Measurements from ENCODE around the gene BPI. TPM values are rescaled to one million over a fixed set of nuclear protein-coding genes. Genes with fewer than 3 reads are reported as not detected.

The BPI gene
- total RNA-seq, 1 experiment from 2014 or later, result not detected

DNA sequence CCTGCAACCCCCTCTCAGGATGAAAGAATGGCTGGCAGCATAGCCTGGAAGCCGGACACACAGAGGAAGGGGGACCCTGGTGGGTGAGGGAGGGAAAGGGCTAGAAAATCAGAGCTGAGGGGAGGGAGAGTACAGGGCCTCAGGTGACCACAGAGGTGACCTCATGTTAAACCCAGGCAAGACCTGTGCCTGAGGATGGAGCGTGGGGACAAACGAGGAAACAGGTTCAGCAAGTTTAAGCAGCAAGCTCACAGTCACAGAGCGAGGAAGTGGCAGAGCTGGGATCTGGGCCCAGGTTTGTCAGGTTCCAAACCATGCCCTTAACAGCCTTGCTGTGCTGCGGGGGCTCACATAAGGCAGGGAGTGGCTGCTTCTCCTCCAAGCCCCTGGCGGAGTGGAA, 4.0 kb upstream of the BPI start:
- Histone ChIP-seq H2AFZ (ENCODE audit: low read length) (no peak overlapping the region), H3K18ac (ENCODE audit: insufficient read length, low read depth, low read length) (no peak overlapping the region), H2BK15ac (ENCODE audit: low read depth, low read length) (no peak overlapping the region), H3K23me2 (ENCODE audit: insufficient read length, low read depth, low read length, poor library complexity, severe bottlenecking) (no peaks in the 10 kb centered on the region), H4K8ac (replicated peaks; ENCODE audit: insufficient read length, low read depth, low read length) (no peak overlapping the region), H3T11ph (ENCODE audit: low read length) (no peak overlapping the region), H3K4ac (ENCODE audit: low read depth, low read length) (no peak overlapping the region), H3K14ac (ENCODE audit: insufficient read depth, low read length) (peak overlapping the region; percentile 60), H3K4me2 (ENCODE audit: insufficient read depth, insufficient read length, low read length) (no peak overlapping the region), H2BK5ac (ENCODE audit: insufficient read length, low read length) (no peak overlapping the region), H2BK20ac (ENCODE audit: low read depth, low read length, poor library complexity, severe bottlenecking) (no peak overlapping the region), H4K20me1 (ENCODE audit: control insufficient read depth, insufficient read depth, insufficient read length) (peaks cover 2% of the 10 kb centered on the region), H3K27me3 (ENCODE audit: insufficient read depth, low read length) (no peaks in the 10 kb centered on the region), H3K79me2 (ENCODE audit: insufficient read depth, low read length) (no peaks in the 10 kb centered on the region), H2AK5ac (ENCODE audit: insufficient read length, low read length) (no peak overlapping the region), H3K56ac (ENCODE audit: insufficient read length, low read depth, low read length) (no peak overlapping the region), H4K5ac (ENCODE audit: insufficient read length, low read depth, low read length) (no peak overlapping the region), H3K4me1 (ENCODE audit: insufficient read depth, low read length) (no peaks in the 10 kb centered on the region), H2BK120ac (ENCODE audit: low read depth, low read length, poor library complexity, severe bottlenecking) (no peak overlapping the region), H3K9me3 (ENCODE audit: control insufficient read depth, low read depth, low read length) (no peaks in the 10 kb centered on the region), H4K91ac (ENCODE audit: insufficient read length, low read depth, low read length) (no peak overlapping the region), H2BK12ac (ENCODE audit: insufficient read length, low read depth, low read length) (no peak overlapping the region), H3K9ac (ENCODE audit: extremely low read depth, insufficient read length, low read length) (no peak overlapping the region), H3K27ac (ENCODE audit: insufficient read length, low read depth, low read length) (no peak overlapping the region), H3K23ac (ENCODE audit: insufficient read length, low read depth, low read length) (no peak overlapping the region), H3K79me1 (ENCODE audit: insufficient read depth, low read depth, low read length, poor library complexity, severe bottlenecking) (no peaks in the 10 kb centered on the region)
- peaks cover 3% of the 10 kb centered on the region for H3K27me3 Mint-ChIP-seq (ENCODE audit: low read depth)
- DNase-seq, result peak; percentile 60
- H3K36me3 Mint-ChIP-seq (ENCODE audit: insufficient read depth in 1 of 3, low read depth in 3 of 3), result no peaks in the 10 kb centered on the region
- no peak overlapping the region; a peak in 1 of 7 replicates for H3K27ac Mint-ChIP-seq
- H3K9me3 Mint-ChIP-seq, result no peaks in the 10 kb centered on the region
- peaks cover 9 to 24% of the 10 kb centered on the region in 2 experiments for H3K4me1 Mint-ChIP-seq
- TF ChIP-seq, protein P1, sequence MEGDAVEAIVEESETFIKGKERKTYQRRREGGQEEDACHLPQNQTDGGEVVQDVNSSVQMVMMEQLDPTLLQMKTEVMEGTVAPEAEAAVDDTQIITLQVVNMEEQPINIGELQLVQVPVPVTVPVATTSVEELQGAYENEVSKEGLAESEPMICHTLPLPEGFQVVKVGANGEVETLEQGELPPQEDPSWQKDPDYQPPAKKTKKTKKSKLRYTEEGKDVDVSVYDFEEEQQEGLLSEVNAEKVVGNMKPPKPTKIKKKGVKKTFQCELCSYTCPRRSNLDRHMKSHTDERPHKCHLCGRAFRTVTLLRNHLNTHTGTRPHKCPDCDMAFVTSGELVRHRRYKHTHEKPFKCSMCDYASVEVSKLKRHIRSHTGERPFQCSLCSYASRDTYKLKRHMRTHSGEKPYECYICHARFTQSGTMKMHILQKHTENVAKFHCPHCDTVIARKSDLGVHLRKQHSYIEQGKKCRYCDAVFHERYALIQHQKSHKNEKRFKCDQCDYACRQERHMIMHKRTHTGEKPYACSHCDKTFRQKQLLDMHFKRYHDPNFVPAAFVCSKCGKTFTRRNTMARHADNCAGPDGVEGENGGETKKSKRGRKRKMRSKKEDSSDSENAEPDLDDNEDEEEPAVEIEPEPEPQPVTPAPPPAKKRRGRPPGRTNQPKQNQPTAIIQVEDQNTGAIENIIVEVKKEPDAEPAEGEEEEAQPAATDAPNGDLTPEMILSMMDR (conservative IDR thresholded peaks at IDR 0.05), result no peak
- no CpG with 5 or more reads among the region's 6 CpGs for WGBS (ENCODE audit: extremely low coverage, insufficient read length, low lambda C conversion rate)
- H3K4me3 Mint-ChIP-seq, result no peak overlapping the region
